B cell (primary cell): ENCODE data around the gene PCDH19.

Experiments used
- CTCF ChIP-seq: fragments of 200-600 bp; IDR thresholded peaks from one replicate; pipeline ENCODE4 v1.8.0; 2022; ENCODE audit warnings: antibody characterized with exemption, mild to moderate bottlenecking
- EZH2 ChIP-seq: IDR thresholded peaks from 2 replicates; pipeline ENCODE4 v1.6.1; 2012; ENCODE audit warnings: borderline replicate concordance, low read depth, mild to moderate bottlenecking, moderate library complexity, low read length; ENCODE audit not compliant: insufficient read depth, poor library complexity, severe bottlenecking

- TF ChIP-seq CTCF = no peak
- no peak for TF ChIP-seq EZH2
Measured at GRCh38 chrX:100408713-100409609, 1.1 kb downstream of the PCDH19 start.
